Fibroblast of lung (primary cell): Measurements from ENCODE around the gene ZNF426.

Experiments
- EZH2 ChIP-seq: IDR thresholded peaks from 2 replicates; pipeline ENCODE4 v1.5.1; 2012; ENCODE audit warnings: low read length, control low read depth, mild to moderate bottlenecking; ENCODE audit errors: missing control alignments
- TF ChIP-seq, protein P1 (sequence below), 2 donors: IDR thresholded peaks in 1 of 2; conservative IDR thresholded peaks in 1 of 2; 1 replicate in 1 of 2; 2 replicates in 1 of 2; pipeline ENCODE4 v1.5.1; 2011 to 2012; ENCODE audit warnings: low read length in 2 of 2, control low read depth in 1 of 2, inconsistent platforms in 1 of 2, low read depth in 1 of 2, mild to moderate bottlenecking in 1 of 2

DNA sequence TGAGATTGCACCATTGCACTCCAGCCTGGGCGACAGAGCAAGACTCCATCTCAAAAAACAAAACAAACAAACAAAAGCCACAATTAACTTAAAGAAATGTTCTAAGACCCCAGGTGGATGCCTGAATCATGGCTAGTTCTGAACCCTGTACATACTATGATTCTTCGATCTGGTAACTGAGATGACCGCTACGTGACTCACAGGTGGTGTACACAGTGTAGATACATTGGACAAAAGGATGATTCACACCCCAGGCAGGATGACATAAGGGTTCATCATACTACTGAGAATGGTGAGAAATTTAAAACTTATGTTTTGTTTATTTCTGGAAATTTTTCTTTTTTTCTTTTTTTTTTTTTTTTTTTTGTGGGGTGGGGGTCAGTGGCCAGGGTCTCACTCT, 6.5 kb downstream of the ZNF426 start:
- TF ChIP-seq, protein P1, sequence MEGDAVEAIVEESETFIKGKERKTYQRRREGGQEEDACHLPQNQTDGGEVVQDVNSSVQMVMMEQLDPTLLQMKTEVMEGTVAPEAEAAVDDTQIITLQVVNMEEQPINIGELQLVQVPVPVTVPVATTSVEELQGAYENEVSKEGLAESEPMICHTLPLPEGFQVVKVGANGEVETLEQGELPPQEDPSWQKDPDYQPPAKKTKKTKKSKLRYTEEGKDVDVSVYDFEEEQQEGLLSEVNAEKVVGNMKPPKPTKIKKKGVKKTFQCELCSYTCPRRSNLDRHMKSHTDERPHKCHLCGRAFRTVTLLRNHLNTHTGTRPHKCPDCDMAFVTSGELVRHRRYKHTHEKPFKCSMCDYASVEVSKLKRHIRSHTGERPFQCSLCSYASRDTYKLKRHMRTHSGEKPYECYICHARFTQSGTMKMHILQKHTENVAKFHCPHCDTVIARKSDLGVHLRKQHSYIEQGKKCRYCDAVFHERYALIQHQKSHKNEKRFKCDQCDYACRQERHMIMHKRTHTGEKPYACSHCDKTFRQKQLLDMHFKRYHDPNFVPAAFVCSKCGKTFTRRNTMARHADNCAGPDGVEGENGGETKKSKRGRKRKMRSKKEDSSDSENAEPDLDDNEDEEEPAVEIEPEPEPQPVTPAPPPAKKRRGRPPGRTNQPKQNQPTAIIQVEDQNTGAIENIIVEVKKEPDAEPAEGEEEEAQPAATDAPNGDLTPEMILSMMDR (conservative IDR thresholded peaks at IDR 0.05 in 1 of 2, IDR thresholded peaks at IDR 0.05 in 1 of 2; ENCODE audit: low read depth in 1 of 2, low read length in 2 of 2) = no peak
- TF ChIP-seq EZH2 = no peak
